RWPE2 (cell line): Measurements from ENCODE around the gene BRAT1.
"Not testable (repeated sequence)": the region's sequence is repeated elsewhere in the genome, so short reads cannot be mapped to it uniquely, and the experiment has no call there.

Source experiments
- ATAC-seq: fragments of 200-7000 bp; cut with Tn5 transposase; 3 replicates; pipeline ENCODE4 v1.9.1; 2021; ENCODE audit warnings: low read depth
- DNase-seq: peaks from one replicate; pipeline ENCODE4 v3.0.0-alpha.2; 2020; ENCODE audit warnings: low spot score
- H3K27ac ChIP-seq: fragments of 450-650 bp; 2 replicates; pipeline ENCODE4 v1.5.1; 2017; ENCODE audit warnings: mild to moderate bottlenecking; ENCODE audit not compliant: poor library complexity, severe bottlenecking
- H3K27me3 ChIP-seq: fragments of 250-450 bp; sonication (Bioruptor Pico); 2 replicates; pipeline ENCODE4 v1.5.1; 2021; ENCODE audit warnings: mild to moderate bottlenecking, moderate library complexity; ENCODE audit not compliant: insufficient read depth, poor library complexity, severe bottlenecking
- H3K36me3 ChIP-seq: fragments of 250-450 bp; sonication (Bioruptor Pico); 2 replicates; pipeline ENCODE4 v1.5.1; 2020; ENCODE audit warnings: low read depth, mild to moderate bottlenecking, moderate library complexity
- H3K4me1 ChIP-seq: fragments of 250-450 bp; sonication (Bioruptor Pico); 2 replicates; pipeline ENCODE4 v1.5.1; 2021; ENCODE audit warnings: mild to moderate bottlenecking, moderate library complexity; ENCODE audit not compliant: insufficient read depth, poor library complexity, severe bottlenecking
- H3K4me3 ChIP-seq: fragments of 250-450 bp; sonication (Bioruptor Pico); 2 replicates; pipeline ENCODE4 v1.5.1; 2021; ENCODE audit warnings: mild to moderate bottlenecking, moderate library complexity; ENCODE audit not compliant: severe bottlenecking
- H3K9me3 ChIP-seq: fragments of 250-450 bp; sonication (Bioruptor Pico); 2 replicates; pipeline ENCODE4 v1.5.1; 2021; ENCODE audit warnings: mild to moderate bottlenecking, moderate library complexity; ENCODE audit not compliant: severe bottlenecking
- CTCF ChIP-seq: fragments of 450-650 bp; IDR thresholded peaks from one replicate; pipeline ENCODE4 v1.5.1; 2017; ENCODE audit warnings: mild to moderate bottlenecking, moderate library complexity; ENCODE audit not compliant: poor library complexity, severe bottlenecking

Gene BRAT1

GRCh38 chr7:2566890-2567678 is 11.8 kb upstream of the BRAT1 start:
- no peak for TF ChIP-seq CTCF
- Histone ChIP-seq H3K4me1 (peaks cover 2% of the 10 kb centered on the region), H3K36me3 (peaks cover 5% of the 10 kb centered on the region; the same call in 1 of the 2 replicates), H3K27ac (no peak overlapping the region), H3K4me3 (no peak overlapping the region), H3K27me3 (no peaks in the 10 kb centered on the region), H3K9me3 (no peaks in the 10 kb centered on the region)
- DNase-seq (no peak), ATAC-seq (no peak)

DNA sequence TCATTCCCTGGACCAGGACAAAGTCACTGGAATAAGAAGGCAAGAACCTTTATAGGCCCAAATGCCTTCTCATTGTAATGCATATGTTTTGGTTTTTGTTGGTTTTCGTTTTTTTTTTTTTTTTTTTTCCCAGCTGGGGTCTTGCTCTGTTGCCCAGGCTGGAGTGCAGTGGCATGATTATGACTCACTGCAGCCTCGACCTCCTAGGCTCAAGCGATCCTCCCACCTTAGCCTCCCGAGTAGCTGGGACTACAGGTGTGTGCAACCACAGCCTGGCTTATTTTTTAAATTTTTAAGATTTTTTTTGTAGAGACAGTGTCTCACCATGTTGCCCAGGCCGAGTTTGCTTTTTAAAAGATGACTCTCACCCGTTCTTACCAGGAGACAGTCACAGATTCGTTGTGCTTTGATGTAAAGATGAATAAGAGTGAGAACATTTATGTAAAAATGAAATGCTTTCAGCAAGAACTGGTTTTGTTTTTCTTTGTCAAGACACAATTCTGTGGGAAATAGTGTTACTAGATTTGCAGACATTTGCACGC is 11.1 kb upstream of the BRAT1 start:
- DNase-seq: no peak
- no peak for TF ChIP-seq CTCF
- Histone ChIP-seq H3K27ac (no peak overlapping the region), H3K4me1 (no peaks in the 10 kb centered on the region), H3K27me3 (no peaks in the 10 kb centered on the region), H3K4me3 (no peak overlapping the region), H3K36me3 (0 out of 2 replicates have a peak, but pooled peaks cover 4% of the 10 kb centered on the region), H3K9me3 (no peaks in the 10 kb centered on the region)
- ATAC-seq: no peak

DNA sequence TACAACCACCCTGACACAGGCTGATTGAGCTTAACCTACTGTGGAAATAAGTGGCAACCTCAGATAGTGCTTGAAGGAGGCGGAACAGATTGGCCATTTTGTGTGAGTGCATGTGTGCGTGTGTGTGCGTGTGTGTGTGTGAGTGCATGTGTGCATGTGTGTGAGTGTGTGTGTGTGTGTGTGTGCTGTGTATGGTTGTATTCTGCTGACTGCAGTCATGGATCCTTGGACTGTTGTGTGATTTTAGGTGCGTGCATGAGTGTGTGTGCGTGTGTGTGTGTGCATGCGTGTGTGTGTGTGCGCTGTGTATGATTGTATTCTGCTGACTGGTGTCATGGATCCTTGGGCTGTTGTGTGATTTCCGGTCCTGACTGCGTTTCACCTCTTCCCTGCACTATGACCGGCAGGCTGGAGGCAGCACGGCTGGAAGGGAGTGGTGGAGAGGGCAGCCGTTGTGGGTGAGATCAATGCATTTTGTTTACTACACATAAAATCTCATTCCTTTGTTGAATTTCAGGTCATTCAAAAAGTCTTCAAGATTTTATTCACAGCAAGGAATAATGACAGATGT is 9.7 kb upstream of the BRAT1 start:
- DNase-seq (no peak), ATAC-seq (no peak)
- no peaks in the 10 kb centered on the region for H3K27me3 ChIP-seq
- no peaks in the 10 kb centered on the region for H3K9me3 ChIP-seq
- H3K36me3 ChIP-seq: no peaks in the 10 kb centered on the region
- no peak for TF ChIP-seq CTCF
- no peak overlapping the region for H3K27ac ChIP-seq
- H3K4me3 ChIP-seq: no peak overlapping the region
- no peaks in the 10 kb centered on the region for H3K4me1 ChIP-seq

GRCh38 chr7:2563955-2564354 is 8.6 kb upstream of the BRAT1 start:
- not testable (repeated sequence) for ATAC-seq, H3K4me3 ChIP-seq, H3K9me3 ChIP-seq, H3K4me1 ChIP-seq, DNase-seq, H3K36me3 ChIP-seq, H3K27me3 ChIP-seq, H3K27ac ChIP-seq

DNA sequence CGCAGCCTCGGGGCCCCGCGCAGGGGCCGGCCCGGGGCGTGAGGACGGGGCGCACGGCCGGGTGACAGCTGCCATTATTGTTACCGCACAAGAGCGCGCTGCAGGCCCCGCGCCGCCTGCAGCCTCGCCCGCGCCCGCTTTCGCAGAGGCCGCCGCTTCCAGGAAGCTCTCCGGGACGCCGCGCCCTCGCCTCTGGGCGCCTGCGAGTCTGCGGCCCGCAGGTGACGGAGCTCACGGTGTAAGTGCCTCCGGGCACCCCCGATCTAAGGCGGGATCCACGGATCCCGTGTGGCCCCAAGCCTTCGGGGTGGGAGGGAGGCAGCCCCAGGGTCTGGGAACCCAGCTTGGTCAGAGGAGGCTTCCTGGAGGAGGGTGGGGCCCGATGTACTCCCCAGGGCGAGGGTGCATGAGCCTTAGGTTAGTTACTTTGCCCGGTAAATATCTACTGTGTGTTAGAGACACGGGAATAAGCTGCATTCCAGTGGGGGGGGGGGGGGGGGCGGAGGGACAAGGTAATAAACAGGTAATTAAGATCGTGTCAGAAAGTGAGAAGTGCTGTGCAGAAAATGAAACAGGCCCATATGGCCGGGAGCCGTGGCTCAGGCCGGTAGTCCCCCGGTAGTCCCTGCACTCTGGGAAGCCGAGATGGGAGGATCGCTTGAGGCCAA is 4.1 kb upstream of the BRAT1 start:
- Histone ChIP-seq H3K27me3 (no peaks in the 10 kb centered on the region), H3K27ac (peak overlapping the region; percentile 33), H3K36me3 (no peaks in the 10 kb centered on the region), H3K4me1 (no peaks in the 10 kb centered on the region), H3K4me3 (peak overlapping the region; percentile 93), H3K9me3 (no peaks in the 10 kb centered on the region)
- no peak for TF ChIP-seq CTCF
- ATAC-seq (0 out of 3 replicates have a peak, but pooled peaks have one; percentile 1), DNase-seq (peak; percentile 36)
